RCC 7860 (cell line): ENCODE data around the gene SH3RF1.
A peak's percentile ranks its signal among the peaks of the same experiment; 100 is the strongest.
"Not testable (repeated sequence)": the region's sequence is repeated elsewhere in the genome, so short reads cannot be mapped to it uniquely, and the experiment has no call there.

Experiments used
- DNase-seq: peaks from one replicate; pipeline ENCODE4 v3.0.0-alpha.2; 2015; ENCODE audit warnings: low spot score
- FAIRE-seq: peaks from 2 replicates; lab custom pipeline; 2012; peaks lifted over from hg19 to GRCh38; lab: Jason Lieb, UNC

SH3RF1 gene

DNA sequence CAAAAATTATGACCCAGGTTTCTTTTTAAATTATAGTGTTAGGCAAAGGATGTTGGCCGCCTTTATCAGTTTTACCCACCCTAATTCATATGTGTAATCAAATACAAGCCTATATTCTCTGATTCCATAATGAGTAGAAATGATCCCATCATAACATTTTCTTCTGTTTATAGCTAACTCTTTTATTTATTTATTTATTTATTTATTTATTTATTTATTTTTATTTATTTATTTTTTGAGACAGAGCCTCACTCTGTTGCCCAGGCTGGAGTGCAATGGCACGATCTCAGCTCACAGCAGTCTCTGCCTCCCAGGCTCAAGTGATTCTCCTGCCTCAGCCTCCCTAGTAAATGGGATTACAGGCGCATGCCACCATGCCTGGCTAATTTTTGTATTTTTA lies 7.1 kb upstream of the SH3RF1 start:
- not testable (repeated sequence) for DNase-seq, FAIRE-seq

GRCh38 chr4:169275180-169275579 lies 4.4 kb upstream of the SH3RF1 start:
- FAIRE-seq = no peak
- no peak for DNase-seq

GRCh38 chr4:169274033-169274432 lies 3.3 kb upstream of the SH3RF1 start:
- no peak for DNase-seq

DNA sequence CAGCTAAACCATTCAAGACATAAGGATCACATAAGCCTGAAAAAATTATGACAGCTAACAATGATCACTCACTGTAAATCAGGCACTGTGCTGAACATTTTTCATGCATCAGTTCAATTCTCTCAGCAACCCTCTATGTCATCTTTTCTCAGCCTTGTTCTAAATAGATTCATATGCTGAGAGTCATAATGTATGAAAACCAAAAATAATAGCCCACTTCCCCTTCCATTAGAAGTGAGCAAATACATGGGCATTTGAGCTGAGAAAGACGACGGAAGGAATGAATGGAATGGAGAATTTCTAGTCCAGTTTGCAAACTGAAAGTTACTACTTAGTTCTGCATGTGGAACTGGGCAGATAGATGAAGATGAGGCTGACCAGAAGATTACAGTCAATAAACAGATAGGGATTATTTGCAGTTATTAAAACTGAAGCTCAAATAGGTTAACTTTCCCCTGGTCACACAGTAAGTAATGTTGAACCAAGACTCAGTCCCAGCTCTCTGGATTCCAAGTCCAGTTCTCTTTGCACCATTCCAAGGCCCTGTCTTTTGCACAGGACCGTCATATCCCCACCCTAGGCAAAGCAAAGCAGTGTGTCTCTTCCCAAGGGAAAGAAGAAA lies 1.6 kb upstream of the SH3RF1 start:
- FAIRE-seq = no peak
- peak; percentile 21 for DNase-seq

More at GRCh38 chr4:169274033-169274432, 3.3 kb upstream of the SH3RF1 start:
- no peak for FAIRE-seq

GRCh38 chr4:169271692-169272007 lies 894 bp upstream of the SH3RF1 start:
- DNase-seq (no peak), FAIRE-seq (no peak)

GRCh38 chr4:169269916-169270809 lies 593 bp downstream of the SH3RF1 start:
- no peak for FAIRE-seq
- DNase-seq = no peak

DNA sequence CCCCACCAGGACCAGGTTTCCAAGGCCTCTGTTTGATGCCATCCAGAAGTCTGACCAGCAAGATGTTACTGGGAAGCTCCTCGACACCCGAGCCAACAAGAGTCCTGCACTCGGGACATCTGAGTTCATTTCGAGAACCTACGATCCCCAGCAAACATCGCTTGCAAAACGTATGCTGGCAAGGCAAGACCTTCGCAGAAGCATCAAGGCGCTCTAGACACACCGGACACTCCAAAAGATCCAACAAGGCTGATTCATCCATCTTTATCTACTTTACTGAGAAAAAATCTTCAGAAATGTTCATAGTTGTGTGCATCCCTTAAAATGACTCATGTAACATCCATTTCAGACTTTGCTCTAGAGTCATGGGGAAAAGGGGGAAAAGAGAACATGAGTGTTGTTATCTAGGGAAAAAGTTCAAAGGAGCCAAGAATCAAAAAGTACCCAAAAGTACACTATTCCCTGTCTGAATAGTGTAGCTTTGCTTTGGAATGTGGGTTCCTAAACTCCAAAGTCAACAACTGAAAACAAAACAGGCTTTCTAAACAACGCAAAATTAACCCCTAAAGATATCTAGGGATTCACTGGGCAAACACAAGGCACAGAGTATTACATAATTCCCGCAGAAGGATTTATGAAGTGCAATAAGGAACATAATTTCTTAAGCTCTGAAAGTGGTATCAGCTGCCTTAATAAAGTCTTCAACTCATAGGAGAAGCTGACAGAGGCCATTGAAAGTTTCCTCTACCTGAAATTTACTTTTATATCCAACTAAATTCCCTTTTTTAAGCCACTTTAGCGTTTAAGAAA lies 1.6 kb downstream of the SH3RF1 start:
- FAIRE-seq (peak; percentile 64), DNase-seq (peak; percentile 77)

DNA sequence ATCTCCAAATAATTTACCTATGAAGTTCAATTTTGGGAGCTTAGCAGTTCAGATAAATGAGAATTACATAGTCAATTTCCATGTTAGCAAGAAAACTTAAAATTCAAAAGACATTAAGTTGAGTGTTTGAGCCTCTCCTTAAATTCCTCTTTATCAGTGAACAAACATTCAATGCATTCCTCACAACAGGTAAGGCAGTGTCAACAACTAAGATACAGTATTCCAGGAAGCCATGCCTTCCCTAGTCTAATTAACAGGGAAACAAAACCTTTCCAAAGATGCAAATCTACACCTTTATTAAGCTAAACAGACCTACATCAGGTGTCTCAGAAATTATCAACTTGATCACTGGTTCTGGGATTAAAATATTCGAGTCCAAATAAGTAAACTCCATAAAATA lies 3.7 kb downstream of the SH3RF1 start:
- DNase-seq (no peak), FAIRE-seq (no peak)

- no peak for DNase-seq
These were observed 4.1 kb downstream of the SH3RF1 start for GRCh38 chr4:169266661-169267060.

DNA sequence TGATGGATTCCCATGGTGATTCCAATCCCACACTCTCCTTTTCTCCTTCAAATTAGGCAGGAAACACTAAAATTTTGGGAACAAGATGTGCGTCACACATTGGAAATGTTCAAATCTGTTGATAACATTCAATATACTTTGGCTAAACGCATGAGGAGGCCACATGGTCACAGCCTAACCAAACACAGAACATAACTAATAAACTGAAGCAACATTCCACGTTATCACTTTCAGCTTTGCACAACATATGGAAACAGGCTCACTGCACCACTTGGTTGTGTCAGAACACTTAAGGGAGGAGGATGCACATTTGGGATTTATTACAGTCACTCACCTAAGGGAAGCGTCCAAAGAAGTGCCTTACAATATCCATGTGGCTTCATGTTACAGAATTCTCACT lies 4.7 kb downstream of the SH3RF1 start:
- FAIRE-seq = no peak

More at GRCh38 chr4:169266661-169267060, 4.1 kb downstream of the SH3RF1 start:
- FAIRE-seq = no peak

GRCh38 chr4:169263791-169264392 lies 6.9 kb downstream of the SH3RF1 start:
- DNase-seq = no peak
- no peak for FAIRE-seq

More for the DNA sequence above, 4.7 kb downstream of the SH3RF1 start:
- DNase-seq = no peak

DNA sequence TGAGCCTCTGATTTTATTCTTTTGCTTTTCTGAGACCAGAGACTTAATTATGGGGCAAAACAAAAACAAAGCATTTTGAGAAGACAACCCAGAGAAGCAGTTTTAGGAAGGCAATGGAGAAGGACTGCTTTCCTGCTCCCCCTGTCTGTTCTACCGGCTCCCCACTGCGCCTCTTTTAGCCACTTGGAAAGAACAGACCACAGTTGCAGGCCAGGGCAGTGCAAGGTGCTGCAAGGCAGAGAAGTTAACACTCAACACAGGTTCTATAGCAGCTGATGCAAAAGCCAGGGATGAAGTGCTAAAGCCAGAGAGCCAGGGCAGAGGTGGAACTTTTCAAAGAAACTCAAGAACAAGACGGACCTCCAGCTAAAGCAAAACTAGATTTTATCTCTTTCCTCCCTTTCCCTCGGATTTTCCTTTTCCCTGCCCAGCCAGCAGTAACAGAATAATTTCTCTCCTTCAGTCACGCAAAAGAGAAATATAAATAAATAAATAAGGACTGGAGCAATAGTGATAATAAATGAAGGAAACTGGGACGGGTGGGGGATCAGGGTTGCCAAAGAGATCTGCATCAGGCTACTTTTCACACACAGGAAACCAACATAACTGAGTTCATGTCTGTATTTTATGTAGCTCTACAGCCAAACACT lies 10.4 kb downstream of the SH3RF1 start:
- DNase-seq (no peak), FAIRE-seq (no peak)

DNA sequence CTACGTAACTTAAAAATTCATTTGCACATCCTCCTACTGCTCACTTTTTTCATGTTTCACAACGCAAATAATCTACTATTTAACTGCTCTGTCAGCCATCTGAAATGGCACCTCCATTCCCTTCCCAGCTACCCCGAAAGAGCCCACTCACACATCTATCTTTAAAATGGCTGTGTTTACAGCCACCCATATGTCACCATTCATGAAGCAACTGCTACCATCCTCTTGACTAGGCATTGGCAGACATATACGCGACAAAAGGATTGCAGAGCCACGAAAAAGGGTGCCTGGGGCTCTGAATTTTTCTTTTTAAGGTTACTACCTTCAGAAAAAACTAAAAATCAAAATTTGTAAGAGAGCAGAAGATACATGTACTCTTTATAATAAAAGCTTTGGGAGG lies 11.5 kb downstream of the SH3RF1 start:
- no peak for DNase-seq
- no peak for FAIRE-seq

DNA sequence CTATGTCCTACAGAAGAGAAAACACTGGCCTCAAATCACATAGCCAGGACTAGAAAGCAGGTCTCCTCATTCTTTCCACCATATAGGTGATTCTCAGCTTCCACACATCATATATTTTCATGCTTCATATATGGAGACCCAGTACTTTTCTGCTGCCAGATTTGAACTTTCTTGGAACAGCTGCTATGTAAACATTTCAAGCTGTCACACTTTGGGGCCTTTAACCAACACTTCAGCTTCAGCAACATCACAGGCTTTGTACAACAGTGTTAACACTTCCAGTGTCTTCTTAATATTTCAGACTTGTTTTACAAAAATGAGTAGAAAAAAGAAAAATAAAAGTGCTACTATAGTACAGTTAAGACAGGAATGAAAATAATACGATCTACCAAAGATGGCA lies 12.6 kb downstream of the SH3RF1 start:
- FAIRE-seq (no peak), DNase-seq (no peak)

DNA sequence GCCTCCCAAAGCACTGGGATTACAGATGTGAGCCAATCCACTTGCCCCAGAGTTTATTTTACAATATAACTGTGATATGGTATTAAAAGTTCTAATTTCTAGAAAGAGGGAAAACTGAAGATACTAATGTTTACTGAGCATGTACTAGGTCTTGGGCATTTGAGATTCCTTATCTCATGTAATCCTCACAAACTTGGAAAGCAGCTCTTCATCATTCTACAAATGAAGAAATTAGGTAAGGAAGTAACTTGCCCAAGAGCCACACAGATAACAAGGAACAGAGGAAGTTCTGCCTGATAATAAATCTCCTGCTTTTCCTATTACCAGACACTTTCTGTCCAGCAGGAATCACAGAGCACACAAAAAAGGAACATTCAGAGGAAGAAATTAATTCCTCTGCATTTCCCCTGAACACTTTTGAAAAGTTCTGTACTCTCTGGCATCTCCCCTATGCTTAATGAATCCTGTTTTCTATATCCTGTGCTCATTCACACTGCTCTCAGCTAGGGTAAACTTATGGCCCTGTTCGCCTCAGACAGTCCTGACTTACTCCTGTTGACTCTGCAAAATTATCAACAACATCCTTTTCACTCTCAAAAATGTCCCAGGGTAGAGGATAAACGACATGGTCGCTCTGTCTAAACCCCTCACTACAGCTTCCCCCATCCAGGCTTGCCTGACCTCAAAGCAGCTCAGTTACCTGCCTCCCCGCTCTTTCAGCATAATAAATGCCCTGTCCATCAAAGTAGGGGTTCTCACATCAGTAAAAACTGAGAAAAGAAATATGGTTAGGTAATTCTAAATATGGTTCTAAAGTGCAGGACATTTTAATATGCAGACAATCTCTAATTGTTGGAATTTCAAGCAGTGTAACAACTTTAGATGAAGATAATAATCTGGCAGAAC lies 13.6 kb downstream of the SH3RF1 start:
- no peak for DNase-seq
- no peak for FAIRE-seq

- FAIRE-seq = peak; percentile 73
- DNase-seq = peak; percentile 51
These were observed 14.6 kb downstream of the SH3RF1 start for GRCh38 chr4:169256101-169256612.

DNA sequence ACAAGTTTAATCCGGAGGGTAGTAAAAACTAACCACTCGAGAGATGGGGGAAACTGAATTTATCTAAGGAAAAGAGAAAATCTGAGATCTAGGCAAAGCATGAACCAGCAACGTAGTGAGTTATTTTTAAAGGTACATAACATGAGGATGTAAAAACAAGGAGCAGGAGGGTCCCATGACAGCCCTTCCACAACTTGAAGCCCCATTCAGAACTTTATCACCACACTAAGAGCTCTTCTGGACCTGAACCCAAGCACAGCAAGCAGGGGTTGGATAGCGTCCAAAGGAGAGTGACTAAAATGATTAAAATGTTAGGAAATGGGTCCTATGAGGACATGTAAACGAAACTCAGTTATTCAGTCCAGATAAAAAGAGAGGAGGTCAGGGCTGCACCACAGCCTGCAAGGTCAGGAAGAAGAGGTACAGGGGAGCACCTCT lies 16.2 kb downstream of the SH3RF1 start:
- FAIRE-seq = peak; percentile 81
- DNase-seq = peak; percentile 66

DNA sequence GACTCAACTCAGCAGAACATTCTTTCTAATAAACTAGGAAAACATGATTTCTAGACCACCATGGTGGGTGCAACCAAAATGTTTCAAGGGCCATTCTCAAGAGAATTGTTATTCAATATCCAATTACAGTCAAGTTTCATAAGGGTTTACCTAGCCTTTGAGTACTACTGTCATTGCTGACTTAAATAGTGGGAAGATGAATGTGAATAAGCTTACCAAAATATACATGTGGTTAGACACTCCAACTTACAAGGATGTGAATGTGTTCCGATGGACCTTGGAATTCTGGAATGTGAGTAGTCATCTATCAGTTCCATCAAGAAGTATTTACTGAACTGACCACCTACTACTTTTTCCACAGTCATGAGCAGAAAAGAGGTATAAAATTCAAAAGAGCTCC lies 16.9 kb downstream of the SH3RF1 start:
- peak; percentile 92 for FAIRE-seq
- DNase-seq = peak; percentile 77

DNA sequence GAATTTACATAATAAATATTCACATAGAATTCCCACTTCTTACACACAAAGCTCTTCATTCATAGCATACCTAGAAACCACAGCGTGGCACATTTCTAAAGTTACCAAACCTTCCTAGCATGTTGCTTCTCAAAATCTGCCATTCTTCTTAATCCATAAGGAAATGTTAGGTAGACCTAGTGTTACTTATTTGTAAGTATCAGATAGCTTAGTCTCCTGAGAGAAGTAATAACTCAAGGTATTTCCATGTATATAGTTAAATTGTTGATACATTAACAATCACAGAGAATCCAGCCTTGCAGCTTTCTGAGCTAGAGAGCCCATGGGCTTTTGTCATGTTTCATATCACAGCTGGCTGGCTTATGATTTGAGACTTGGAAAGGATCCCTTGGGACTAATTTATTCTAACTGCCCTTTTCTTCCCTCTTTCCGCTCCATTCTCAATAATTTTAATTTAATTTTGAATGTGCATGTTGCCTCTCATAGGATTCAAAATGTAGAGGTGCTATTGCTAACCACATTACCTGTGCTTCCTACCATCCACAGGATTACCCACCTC lies 17.6 kb downstream of the SH3RF1 start:
- peak; percentile 34 for FAIRE-seq

More for the DNA sequence above, 17.6 kb downstream of the SH3RF1 start:
- DNase-seq = no peak
